Neural progenitor cell (in vitro differentiated cells): Measurements from ENCODE around the gene RNF151. TPM values are rescaled to one million over a fixed set of nuclear protein-coding genes. Genes with fewer than 3 reads are reported as not detected.

ENCODE experiments used
- DNase-seq: peaks from one replicate; pipeline ENCODE4 v3.0.0-alpha.2; 2016; ENCODE audit warnings: low spot score
- H2AFZ ChIP-seq: fragments of 200-600 bp; sonication (generic); replicated peaks from 2 replicates; pipeline ENCODE4 v1.6.1; 2016; ENCODE audit warnings: antibody characterized with exemption
- H3F3A ChIP-seq: fragments of 200-600 bp; sonication (generic); 2 replicates; pipeline ENCODE4 v1.6.1; 2016; ENCODE audit warnings: antibody characterized with exemption, low read depth
- H3K27ac ChIP-seq: fragments of 200-600 bp; sonication (generic); 2 replicates; pipeline ENCODE4 v1.5.1; 2016; ENCODE audit warnings: mild to moderate bottlenecking
- H3K27me3 ChIP-seq: fragments of 200-600 bp; sonication (generic); 2 replicates; pipeline ENCODE4 v1.6.1; 2016; ENCODE audit warnings: mild to moderate bottlenecking, moderate library complexity
- H3K36me3 ChIP-seq: fragments of 200-600 bp; sonication (generic); 2 replicates; pipeline ENCODE4 v1.5.1; 2016
- H3K4me1 ChIP-seq: fragments of 200-600 bp; sonication (generic); 2 replicates; pipeline ENCODE4 v1.6.1; 2016; ENCODE audit warnings: mixed run types
- H3K4me2 ChIP-seq: fragments of 200-600 bp; sonication (generic); 2 replicates; pipeline ENCODE4 v1.6.1; 2016
- H3K4me3 ChIP-seq: fragments of 200-600 bp; sonication (generic); 2 replicates; pipeline ENCODE4 v1.5.1; 2016
- H3K79me2 ChIP-seq: fragments of 200-600 bp; sonication (generic); 2 replicates; pipeline ENCODE4 v1.6.1; 2016; ENCODE audit warnings: low read depth
- H3K9ac ChIP-seq: fragments of 200-600 bp; sonication (generic); 2 replicates; pipeline ENCODE4 v1.6.1; 2016
- H3K9me3 ChIP-seq: fragments of 200-600 bp; sonication (generic); 2 replicates; pipeline ENCODE4 v1.5.1; 2016; ENCODE audit warnings: low read depth
- H4K20me1 ChIP-seq: fragments of 200-600 bp; sonication (generic); 2 replicates; pipeline ENCODE4 v1.6.1; 2016; ENCODE audit warnings: low read depth
- H3K27ac Mint-ChIP-seq: 3 replicates; pipeline ENCODE4 v1.8.0; 2021; ENCODE audit warnings: mixed read lengths
- H3K27me3 Mint-ChIP-seq: 2 replicates; pipeline ENCODE4 v1.8.0; 2022; ENCODE audit warnings: low read depth, mild to moderate bottlenecking, inconsistent platforms, moderate library complexity, mixed read lengths; ENCODE audit not compliant: insufficient read depth
- H3K36me3 Mint-ChIP-seq: 3 replicates; pipeline ENCODE4 v1.8.0; 2021; ENCODE audit warnings: mixed read lengths
- H3K4me1 Mint-ChIP-seq: 3 replicates; pipeline ENCODE4 v1.8.0; 2021; ENCODE audit warnings: mixed read lengths
- H3K4me3 Mint-ChIP-seq: 3 replicates; pipeline ENCODE4 v1.8.0; 2021; ENCODE audit warnings: mild to moderate bottlenecking, moderate library complexity, mixed read lengths
- H3K9me3 Mint-ChIP-seq: 3 replicates; pipeline ENCODE4 v1.8.0; 2020; ENCODE audit warnings: mixed read lengths
- EZH2 ChIP-seq: fragments of 200-600 bp; sonication (generic); IDR thresholded peaks from 2 replicates; pipeline ENCODE4 v1.6.1; 2017; ENCODE audit warnings: antibody characterized with exemption, mild to moderate bottlenecking, moderate library complexity
- EZH2phosphoT487 ChIP-seq: fragments of 200-600 bp; sonication (generic); IDR thresholded peaks from 2 replicates; pipeline ENCODE4 v1.6.1; 2017; ENCODE audit warnings: antibody characterized with exemption
- total RNA-seq: library from RNA; depleted of rRNA; stranded (reverse); fragments of >200 nt; gene quantifications from 2 replicates; pipeline ENCODE4 v1.2.3, GENCODE V29; 2015; ENCODE audit warnings: low replicate concordance
- TF ChIP-seq, protein P1 (sequence below): fragments of 200-600 bp; sonication (generic); IDR thresholded peaks from 2 replicates; pipeline ENCODE4 v1.5.1; 2017; ENCODE audit warnings: antibody characterized with exemption, mild to moderate bottlenecking

Gene RNF151
- total RNA-seq, 1 donor from 2014 or later = not detected

DNA sequence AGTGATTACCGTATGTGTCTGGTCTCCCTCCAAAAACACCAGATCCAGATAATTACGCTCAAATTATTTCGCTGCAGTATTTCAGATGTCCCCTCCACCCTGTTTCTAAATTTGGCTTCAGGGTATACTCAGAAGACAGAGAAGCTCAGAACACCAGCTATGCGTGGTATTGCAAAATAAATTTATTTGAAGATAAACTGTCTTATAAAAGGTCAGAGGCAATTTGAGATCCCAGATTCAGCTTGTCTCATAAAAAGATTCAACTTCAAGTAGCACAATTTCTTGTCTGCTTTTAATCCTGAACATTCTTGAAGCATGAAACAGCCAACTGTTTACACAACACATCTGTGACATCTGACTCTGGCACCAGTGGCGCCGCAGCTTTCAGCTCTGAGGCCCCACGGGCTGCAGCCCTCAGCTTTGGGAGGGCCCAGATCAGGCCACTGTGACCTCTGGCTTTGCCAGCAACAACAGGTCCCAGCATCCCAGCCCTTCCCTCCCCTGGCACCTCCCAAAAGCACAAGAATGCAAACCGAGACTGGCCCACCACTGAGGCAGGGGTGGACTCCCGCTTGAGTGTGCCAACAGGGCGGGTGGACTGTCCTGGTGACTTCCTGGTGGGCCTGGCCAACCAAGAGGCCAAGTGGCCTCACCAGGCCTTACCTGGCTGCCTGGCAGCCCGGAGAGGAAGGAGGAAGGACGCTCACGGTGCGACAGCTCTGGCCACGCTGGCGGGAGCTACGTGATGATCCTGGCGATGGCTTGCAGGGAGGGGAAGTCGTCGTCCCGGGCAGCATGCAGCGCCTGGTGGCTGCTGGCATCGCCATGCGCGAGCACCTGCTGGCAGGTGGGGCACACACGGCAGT lies 31.1 kb downstream of the RNF151 start:
- TF ChIP-seq, protein P1, sequence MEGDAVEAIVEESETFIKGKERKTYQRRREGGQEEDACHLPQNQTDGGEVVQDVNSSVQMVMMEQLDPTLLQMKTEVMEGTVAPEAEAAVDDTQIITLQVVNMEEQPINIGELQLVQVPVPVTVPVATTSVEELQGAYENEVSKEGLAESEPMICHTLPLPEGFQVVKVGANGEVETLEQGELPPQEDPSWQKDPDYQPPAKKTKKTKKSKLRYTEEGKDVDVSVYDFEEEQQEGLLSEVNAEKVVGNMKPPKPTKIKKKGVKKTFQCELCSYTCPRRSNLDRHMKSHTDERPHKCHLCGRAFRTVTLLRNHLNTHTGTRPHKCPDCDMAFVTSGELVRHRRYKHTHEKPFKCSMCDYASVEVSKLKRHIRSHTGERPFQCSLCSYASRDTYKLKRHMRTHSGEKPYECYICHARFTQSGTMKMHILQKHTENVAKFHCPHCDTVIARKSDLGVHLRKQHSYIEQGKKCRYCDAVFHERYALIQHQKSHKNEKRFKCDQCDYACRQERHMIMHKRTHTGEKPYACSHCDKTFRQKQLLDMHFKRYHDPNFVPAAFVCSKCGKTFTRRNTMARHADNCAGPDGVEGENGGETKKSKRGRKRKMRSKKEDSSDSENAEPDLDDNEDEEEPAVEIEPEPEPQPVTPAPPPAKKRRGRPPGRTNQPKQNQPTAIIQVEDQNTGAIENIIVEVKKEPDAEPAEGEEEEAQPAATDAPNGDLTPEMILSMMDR = no peak
- TF ChIP-seq EZH2phosphoT487 (no peak), EZH2 (no peak)
- no peaks in the 10 kb centered on the region for H3K36me3 ChIP-seq

DNA sequence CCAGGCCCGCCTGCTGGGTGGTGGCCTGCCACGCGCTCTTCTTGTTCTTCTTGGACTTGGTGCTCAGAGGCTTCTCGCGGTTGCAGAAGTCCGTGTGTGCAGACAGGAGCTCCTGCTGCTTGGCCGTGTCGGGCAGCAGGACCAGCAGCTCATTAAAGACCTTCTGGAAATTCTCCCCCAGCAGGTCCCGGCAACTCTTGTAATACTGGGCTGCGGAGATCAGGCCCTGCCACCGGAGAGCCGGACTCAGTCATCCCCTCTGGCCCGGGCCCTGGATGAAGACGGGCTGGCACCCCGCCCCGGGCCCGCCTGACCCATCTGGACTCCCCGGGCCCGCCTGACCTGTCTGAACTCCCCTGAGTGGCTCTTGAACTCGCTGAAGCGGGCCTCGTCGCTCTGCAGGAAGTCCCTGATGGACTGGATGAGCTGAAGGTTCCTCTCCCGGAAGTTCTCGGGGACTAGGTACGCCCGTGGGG lies 31.7 kb downstream of the RNF151 start:
- DNase-seq = no peak
- Mint-ChIP-seq H3K9me3 (no peaks in the 10 kb centered on the region), H3K27me3 (peaks cover 2% of the 10 kb centered on the region), H3K4me1 (no peaks in the 10 kb centered on the region), H3K36me3 (peaks cover 9% of the 10 kb centered on the region), H3K4me3 (peak overlapping the region; percentile 64), H3K27ac (no peak overlapping the region)
- Histone ChIP-seq H3K9ac (no peak overlapping the region), H3K27ac (no peak overlapping the region), H3K36me3 (no peaks in the 10 kb centered on the region), H3K9me3 (no peaks in the 10 kb centered on the region), H2AFZ (no peak overlapping the region), H3K27me3 (peaks cover 2% of the 10 kb centered on the region), H3K4me2 (no peak overlapping the region), H3K4me3 (no peak overlapping the region), H3K4me1 (no peaks in the 10 kb centered on the region), H3K79me2 (peaks cover 4% of the 10 kb centered on the region), H3F3A (peaks cover 17% of the 10 kb centered on the region), H4K20me1 (peaks cover 9% of the 10 kb centered on the region)
- TF ChIP-seq, protein P1 = no peak
- TF ChIP-seq EZH2 (no peak), EZH2phosphoT487 (no peak)

More for the DNA sequence above, 31.1 kb downstream of the RNF151 start:
- Histone ChIP-seq H3K9me3 (no peaks in the 10 kb centered on the region), H3K27me3 (peaks cover 8% of the 10 kb centered on the region), H2AFZ (no peak overlapping the region), H3K27ac (no peak overlapping the region), H3K4me3 (no peak overlapping the region), H3K9ac (no peak overlapping the region), H3K4me1 (no peaks in the 10 kb centered on the region), H3K79me2 (no peaks in the 10 kb centered on the region), H4K20me1 (peaks cover 6% of the 10 kb centered on the region), H3F3A (peaks cover 24% of the 10 kb centered on the region), H3K4me2 (no peak overlapping the region)
- Mint-ChIP-seq H3K36me3 (peaks cover 9% of the 10 kb centered on the region), H3K9me3 (no peaks in the 10 kb centered on the region), H3K4me1 (no peaks in the 10 kb centered on the region), H3K4me3 (no peak overlapping the region), H3K27me3 (peaks cover 2% of the 10 kb centered on the region), H3K27ac (no peak overlapping the region)
- no peak for DNase-seq

DNA sequence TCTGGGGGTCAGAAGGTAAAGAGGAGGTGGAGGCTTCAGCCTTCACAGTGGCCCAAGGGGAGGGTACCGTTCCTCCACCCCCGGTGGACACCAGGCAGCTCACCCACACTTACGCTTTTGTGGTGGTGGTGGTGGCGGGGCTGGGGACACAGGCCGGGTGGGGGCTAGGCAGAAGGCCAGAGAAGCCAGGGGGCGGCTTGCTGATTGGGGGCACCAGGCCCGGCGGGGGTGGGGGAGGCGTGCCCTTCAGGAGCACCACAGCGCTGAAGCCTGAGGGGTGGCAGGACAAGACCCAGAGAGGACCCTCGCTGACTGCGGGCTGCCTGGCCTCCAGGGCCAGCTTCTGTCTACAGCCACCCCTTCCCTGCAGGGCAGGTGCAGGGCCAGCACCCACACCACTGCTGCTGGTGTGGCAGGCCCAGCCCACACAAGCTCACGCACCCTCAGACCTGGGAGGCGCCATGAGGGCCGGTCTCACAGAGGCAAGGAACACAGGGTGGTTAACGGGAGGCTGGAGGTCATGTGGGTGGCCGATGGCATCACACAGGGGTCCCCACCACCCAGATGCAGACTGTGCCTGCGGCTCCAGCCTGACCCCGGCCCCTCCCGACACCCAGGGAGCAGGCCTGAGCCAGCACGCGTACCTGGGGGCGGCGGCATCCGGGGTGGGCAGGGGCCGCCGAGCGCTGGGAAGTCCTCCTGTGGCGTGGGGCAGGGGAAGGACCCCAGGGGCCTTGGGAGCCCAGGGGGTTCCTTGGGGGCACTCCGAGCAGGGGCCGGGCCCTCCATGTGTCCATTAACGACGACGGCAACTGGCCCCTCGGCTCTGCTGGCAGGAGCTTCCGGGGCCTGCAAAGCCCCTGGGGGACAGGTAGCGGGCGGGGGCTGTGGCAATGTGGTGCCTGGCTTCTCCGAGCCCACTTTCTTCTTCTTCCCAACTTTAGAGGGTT lies 32.5 kb downstream of the RNF151 start:
- Mint-ChIP-seq H3K9me3 (no peaks in the 10 kb centered on the region), H3K27me3 (no peaks in the 10 kb centered on the region), H3K36me3 (peaks cover 9% of the 10 kb centered on the region), H3K4me3 (no peak overlapping the region), H3K27ac (no peak overlapping the region), H3K4me1 (peaks cover 2% of the 10 kb centered on the region)
- Histone ChIP-seq H3K9ac (no peak overlapping the region), H3K36me3 (no peaks in the 10 kb centered on the region), H3F3A (peaks cover 11% of the 10 kb centered on the region), H3K4me3 (no peak overlapping the region), H3K79me2 (peaks cover 8% of the 10 kb centered on the region), H3K4me2 (no peak overlapping the region), H3K27me3 (no peaks in the 10 kb centered on the region), H3K9me3 (no peaks in the 10 kb centered on the region), H3K27ac (no peak overlapping the region), H4K20me1 (peaks cover 15% of the 10 kb centered on the region), H3K4me1 (peaks cover 1% of the 10 kb centered on the region), H2AFZ (no peak overlapping the region)
- TF ChIP-seq, protein P1 = no peak
- TF ChIP-seq EZH2phosphoT487 = no peak
- no peak for TF ChIP-seq EZH2
- DNase-seq = no peak
